KMS-11 (cell line): Measurements from ENCODE around the gene BMP8A.
"Not testable (repeated sequence)": the region's sequence is repeated elsewhere in the genome, so short reads cannot be mapped to it uniquely, and the experiment has no call there.

Experiments used
- H2AFZ ChIP-seq: fragments of 200-600 bp; sonication (generic); 2 replicates; pipeline ENCODE4 v1.6.1; 2016; ENCODE audit warnings: antibody characterized with exemption, mixed run types, low read depth
- H3K27ac ChIP-seq: fragments of 200-600 bp; sonication (generic); 2 replicates; pipeline ENCODE4 v1.6.1; 2016; ENCODE audit warnings: mild to moderate bottlenecking, mixed run types
- H3K27me3 ChIP-seq: fragments of 200-600 bp; sonication (generic); 2 replicates; pipeline ENCODE4 v1.6.1; 2017; ENCODE audit warnings: mild to moderate bottlenecking, low read depth, mixed run types, moderate library complexity; ENCODE audit not compliant: insufficient read depth
- H3K36me3 ChIP-seq: fragments of 200-600 bp; sonication (generic); 2 replicates; pipeline ENCODE4 v1.6.1; 2017; ENCODE audit warnings: mild to moderate bottlenecking, mixed run types; ENCODE audit not compliant: insufficient read depth
- H3K4me1 ChIP-seq: fragments of 200-600 bp; sonication (generic); 2 replicates; pipeline ENCODE4 v1.6.1; 2016; ENCODE audit warnings: mild to moderate bottlenecking, low read depth, mixed run types; ENCODE audit not compliant: poor library complexity, severe bottlenecking
- H3K4me2 ChIP-seq: fragments of 200-600 bp; sonication (generic); 2 replicates; pipeline ENCODE4 v1.7.0; 2016; ENCODE audit warnings: mild to moderate bottlenecking, mixed run types
- H3K4me3 ChIP-seq: fragments of 200-600 bp; sonication (generic); IDR thresholded peaks from 2 replicates; pipeline ENCODE4 v1.6.1; 2017; ENCODE audit warnings: low read depth, low read length, mixed read lengths; ENCODE audit not compliant: insufficient read depth
- H3K79me2 ChIP-seq: fragments of 200-600 bp; sonication (generic); 2 replicates; pipeline ENCODE4 v1.6.1; 2016; ENCODE audit warnings: low read depth, mixed run types; ENCODE audit not compliant: insufficient read depth
- H3K9ac ChIP-seq: fragments of 200-600 bp; sonication (generic); 2 replicates; pipeline ENCODE4 v1.6.1; 2016; ENCODE audit warnings: mild to moderate bottlenecking, mixed run types
- H4K20me1 ChIP-seq: fragments of 200-600 bp; sonication (generic); 2 replicates; pipeline ENCODE4 v1.6.1; 2016; ENCODE audit warnings: mild to moderate bottlenecking, mixed run types; ENCODE audit not compliant: insufficient read depth
- TF ChIP-seq, protein P1 (sequence below): fragments of 200-600 bp; sonication (generic); conservative IDR thresholded peaks from 2 replicates; pipeline ENCODE4 v1.6.1; 2017; ENCODE audit warnings: low read depth, mild to moderate bottlenecking, antibody characterized with exemption, low read length, moderate library complexity, mixed read lengths

The BMP8A gene

GRCh38 chr1:39524591-39525365, 33.3 kb downstream of the BMP8A start:
- no peak overlapping the region for H3K27ac ChIP-seq
- H3K79me2 ChIP-seq, result no peaks in the 10 kb centered on the region
- H3K9ac ChIP-seq, result no peak overlapping the region
- no peak overlapping the region for H3K4me3 ChIP-seq
- no peaks in the 10 kb centered on the region for H3K27me3 ChIP-seq
- H4K20me1 ChIP-seq, result no peaks in the 10 kb centered on the region
- H3K36me3 ChIP-seq, result no peaks in the 10 kb centered on the region
- H2AFZ ChIP-seq, result no peak overlapping the region
- TF ChIP-seq, protein P1, sequence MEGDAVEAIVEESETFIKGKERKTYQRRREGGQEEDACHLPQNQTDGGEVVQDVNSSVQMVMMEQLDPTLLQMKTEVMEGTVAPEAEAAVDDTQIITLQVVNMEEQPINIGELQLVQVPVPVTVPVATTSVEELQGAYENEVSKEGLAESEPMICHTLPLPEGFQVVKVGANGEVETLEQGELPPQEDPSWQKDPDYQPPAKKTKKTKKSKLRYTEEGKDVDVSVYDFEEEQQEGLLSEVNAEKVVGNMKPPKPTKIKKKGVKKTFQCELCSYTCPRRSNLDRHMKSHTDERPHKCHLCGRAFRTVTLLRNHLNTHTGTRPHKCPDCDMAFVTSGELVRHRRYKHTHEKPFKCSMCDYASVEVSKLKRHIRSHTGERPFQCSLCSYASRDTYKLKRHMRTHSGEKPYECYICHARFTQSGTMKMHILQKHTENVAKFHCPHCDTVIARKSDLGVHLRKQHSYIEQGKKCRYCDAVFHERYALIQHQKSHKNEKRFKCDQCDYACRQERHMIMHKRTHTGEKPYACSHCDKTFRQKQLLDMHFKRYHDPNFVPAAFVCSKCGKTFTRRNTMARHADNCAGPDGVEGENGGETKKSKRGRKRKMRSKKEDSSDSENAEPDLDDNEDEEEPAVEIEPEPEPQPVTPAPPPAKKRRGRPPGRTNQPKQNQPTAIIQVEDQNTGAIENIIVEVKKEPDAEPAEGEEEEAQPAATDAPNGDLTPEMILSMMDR, result no peak
- H3K4me1 ChIP-seq, result peaks cover 9% of the 10 kb centered on the region
- no peak overlapping the region for H3K4me2 ChIP-seq

- Histone ChIP-seq H3K9ac (no peak overlapping the region), H3K27me3 (no peaks in the 10 kb centered on the region), H3K27ac (no peak overlapping the region), H3K79me2 (no peaks in the 10 kb centered on the region), H3K4me2 (peak overlapping the region; percentile 6; the same call in 1 of the 2 replicates), H3K4me3 (no peak overlapping the region), H3K36me3 (no peaks in the 10 kb centered on the region), H3K4me1 (peaks cover 9% of the 10 kb centered on the region), H2AFZ (no peak overlapping the region), H4K20me1 (no peaks in the 10 kb centered on the region)
- TF ChIP-seq, protein P1, result no peak
These were observed 34.1 kb downstream of the BMP8A start for GRCh38 chr1:39525366-39526165.

DNA sequence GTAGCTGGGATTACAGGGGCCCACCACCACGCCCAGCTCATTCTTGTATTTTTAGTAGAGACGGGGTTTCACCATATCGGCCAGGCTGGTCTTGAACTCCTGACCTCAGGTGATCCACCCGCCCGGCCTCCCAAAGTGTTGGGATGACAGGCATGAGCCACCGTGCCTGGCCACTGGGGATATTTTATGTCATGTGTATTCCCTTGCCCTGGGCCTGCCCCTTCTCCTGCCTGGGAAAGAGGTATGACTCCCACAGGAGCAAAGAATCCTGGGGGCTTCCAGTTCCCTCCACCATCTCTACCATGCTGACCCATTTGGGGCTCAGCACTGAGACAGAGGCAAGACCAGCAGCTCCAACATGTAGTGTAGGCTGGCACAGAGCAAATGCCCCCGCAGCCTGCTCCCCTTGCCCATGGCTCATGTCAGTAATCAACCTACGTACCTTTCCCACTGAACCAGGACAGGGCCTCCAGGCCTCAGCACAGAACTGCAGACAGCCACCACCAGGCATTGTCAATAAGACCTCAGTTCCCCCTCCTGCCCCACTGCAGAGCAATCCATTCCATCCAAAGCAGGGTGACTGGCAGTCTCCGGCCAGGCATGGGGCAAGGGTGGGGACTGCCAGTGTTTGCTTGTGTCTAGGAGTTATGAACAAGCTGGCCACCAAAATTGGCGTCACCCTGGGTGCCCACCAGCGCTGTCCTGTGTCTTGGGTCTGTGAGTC, 35.2 kb downstream of the BMP8A start:
- H4K20me1 ChIP-seq, result no peaks in the 10 kb centered on the region
- no peak overlapping the region for H3K9ac ChIP-seq
- H2AFZ ChIP-seq, result no peak overlapping the region
- no peaks in the 10 kb centered on the region for H3K79me2 ChIP-seq
- H3K4me2 ChIP-seq, result no peak overlapping the region
- H3K27ac ChIP-seq, result no peak overlapping the region
- H3K36me3 ChIP-seq, result no peaks in the 10 kb centered on the region
- H3K4me3 ChIP-seq, result no peak overlapping the region
- H3K27me3 ChIP-seq, result no peaks in the 10 kb centered on the region
- H3K4me1 ChIP-seq, result peaks cover 9% of the 10 kb centered on the region
- TF ChIP-seq, protein P1, result no peak

GRCh38 chr1:39527190-39527579, 35.7 kb downstream of the BMP8A start:
- not testable (repeated sequence) for H3K4me3 ChIP-seq, H3K27me3 ChIP-seq, H3K9ac ChIP-seq, H3K4me2 ChIP-seq, H3K36me3 ChIP-seq, H2AFZ ChIP-seq, H4K20me1 ChIP-seq, H3K4me1 ChIP-seq, H3K79me2 ChIP-seq, H3K27ac ChIP-seq
